WTC11 (cell line): ENCODE results near the gene ACVR1.

ENCODE experiments used
- CTCF ChIP-seq: fragments of 200-600 bp; IDR thresholded peaks from 2 replicates; pipeline ENCODE4 v1.8.0; 2022; ENCODE audit warnings: antibody characterized with exemption
- E2F1 ChIP-seq: sonication (generic); formaldehyde crosslinking; IDR thresholded peaks from 2 replicates; pipeline ENCODE4 v1.8.0; 2022; ENCODE audit warnings: mild to moderate bottlenecking, missing genetic modification reagents
- ZNF232 ChIP-seq: sonication (generic); formaldehyde crosslinking; IDR thresholded peaks from 2 replicates; pipeline ENCODE4 v1.8.0; 2022; ENCODE audit warnings: mild to moderate bottlenecking, missing genetic modification reagents
- ZNF263 ChIP-seq: sonication (generic); formaldehyde crosslinking; IDR thresholded peaks from 2 replicates; pipeline ENCODE4 v1.8.1; 2022; ENCODE audit warnings: low read depth, mild to moderate bottlenecking, moderate library complexity, missing genetic modification reagents

DNA sequence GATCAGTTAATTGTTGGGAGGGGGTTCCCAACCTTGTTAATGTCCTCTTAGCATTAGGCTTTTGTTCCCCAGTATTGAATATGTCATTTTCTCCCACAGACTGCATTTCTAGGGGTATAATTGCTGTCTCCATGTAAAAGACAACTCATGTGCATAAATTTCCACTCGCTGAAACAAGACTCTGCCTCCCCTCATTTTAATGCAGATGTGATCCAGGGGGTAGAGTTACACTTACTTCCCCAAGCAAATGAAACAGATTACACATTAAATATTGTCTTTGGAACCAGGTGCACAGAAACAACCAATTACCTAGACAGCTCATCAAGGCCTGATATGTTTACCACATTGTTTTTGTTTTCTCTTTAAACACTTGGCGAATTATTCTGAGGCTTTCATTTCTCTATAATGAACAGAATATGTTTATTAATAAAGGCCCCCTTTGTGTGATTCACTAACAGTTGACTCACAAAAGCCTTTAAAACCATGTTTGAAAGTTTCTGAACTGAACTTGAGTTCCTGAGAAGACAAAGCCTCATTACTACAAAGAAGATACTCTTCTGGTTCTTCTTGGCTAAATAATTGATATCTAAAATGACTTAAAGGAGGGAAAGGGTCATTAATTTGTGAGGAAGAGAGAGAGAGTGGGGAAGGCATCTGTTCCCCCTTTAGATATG, 15.0 kb upstream of the ACVR1 start:
- TF ChIP-seq CTCF (no peak), ZNF263 (CRISPR knock-in tag) (no peak), E2F1 (CRISPR knock-in tag) (no peak), ZNF232 (no peak)
